MM.1S (cell line): ENCODE results near the gene ST6GAL2.

Source experiments
- CTCF ChIP-seq: fragments of 300-600 bp; sonication (generic); IDR thresholded peaks from 2 replicates; pipeline ENCODE4 v1.5.1; 2016; ENCODE audit warnings: antibody characterized with exemption, low read length, mixed read lengths
- EZH2 ChIP-seq: fragments of 300-600 bp; sonication (generic); optimal IDR thresholded peaks from 2 replicates; pipeline ENCODE3; 2017; ENCODE audit warnings: low read depth, mild to moderate bottlenecking, antibody characterized with exemption, low read length, mixed read lengths
- EZH2phosphoT487 ChIP-seq: fragments of 300-600 bp; sonication (generic); IDR thresholded peaks from 2 replicates; pipeline ENCODE4 v1.6.1; 2018; ENCODE audit warnings: antibody characterized with exemption, low read length

DNA sequence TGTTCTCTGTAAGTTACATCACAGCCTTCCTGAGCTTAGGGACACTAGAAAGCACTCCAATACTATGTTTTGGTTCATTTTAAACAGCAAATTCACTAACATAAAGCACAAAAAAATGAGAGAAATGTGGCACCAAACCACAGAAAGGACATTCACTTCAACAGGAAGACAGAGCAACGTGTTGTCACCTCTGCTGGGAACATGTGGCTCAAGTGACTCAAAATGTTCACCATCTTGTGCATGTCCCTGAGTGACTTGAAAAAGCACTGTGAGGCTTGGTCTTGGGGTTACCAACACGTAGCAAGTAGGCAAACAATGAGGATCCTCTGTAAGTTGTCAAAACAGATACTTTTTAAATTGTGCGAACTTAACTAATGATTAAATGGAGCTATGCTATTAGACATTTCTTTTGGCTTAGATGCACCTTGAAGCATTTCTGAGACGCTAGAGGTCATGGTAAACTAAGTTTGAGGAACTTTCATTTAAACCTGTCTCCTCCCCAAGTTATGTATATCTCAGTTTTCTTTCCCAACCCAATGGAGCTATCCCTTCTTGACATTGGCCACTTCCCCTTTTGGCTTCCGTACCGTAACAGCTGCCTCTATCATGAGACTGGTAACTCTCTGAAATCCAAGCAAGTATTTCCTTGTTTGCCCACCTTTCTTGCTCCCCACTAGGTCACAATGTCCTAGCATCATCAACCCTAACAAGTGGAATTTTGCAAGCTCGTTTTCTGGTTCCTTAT lies 14.0 kb upstream of the ST6GAL2 start:
- TF ChIP-seq CTCF (no peak), EZH2 (no peak), EZH2phosphoT487 (no peak)
